ENCODE data around the gene R3HCC1L.

R3HCC1L gene

DNA sequence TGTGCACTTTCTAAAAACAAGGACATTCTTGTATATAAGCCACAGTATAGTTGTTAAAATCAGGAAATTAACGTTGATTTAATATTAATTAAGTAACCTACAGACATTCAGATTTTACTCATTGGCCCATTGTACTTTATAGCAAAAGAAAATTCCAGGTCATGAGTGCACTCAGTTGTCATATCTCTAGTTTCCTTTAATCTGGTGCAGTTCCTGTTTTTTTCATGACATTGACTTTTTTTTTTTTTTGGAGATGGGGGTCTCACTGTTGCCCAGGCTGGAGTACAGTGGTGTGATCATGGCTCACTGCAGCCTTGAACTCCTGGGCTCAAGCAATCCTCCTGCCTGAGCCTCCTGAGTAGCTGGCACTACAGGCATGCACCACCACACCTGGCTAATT lies 24.1 kb downstream of the R3HCC1L start:
- DNase-seq (ENCODE audit: low read depth): no peak

DNA sequence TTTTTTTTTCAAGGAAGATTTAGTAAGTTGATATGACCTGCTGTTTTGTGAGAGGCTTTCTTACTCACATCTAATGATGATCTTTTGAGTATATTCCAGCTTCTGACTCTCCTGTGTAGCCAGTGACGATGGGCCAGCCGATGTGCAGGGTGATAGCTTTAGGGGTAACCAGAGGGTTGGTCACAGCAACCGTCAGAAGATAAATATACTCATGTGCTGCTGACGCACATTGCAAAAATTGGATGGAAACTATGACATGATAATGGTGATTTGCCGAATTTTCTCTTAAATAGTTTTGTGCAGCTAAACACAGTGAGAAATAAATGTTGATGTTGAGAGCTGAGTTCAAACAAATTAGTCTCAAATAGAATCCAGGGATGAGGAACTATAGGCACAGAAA lies 29.5 kb downstream of the R3HCC1L start:
- H3K4me3 ChIP-seq (ENCODE audit: low read length): no peak overlapping the region
- TF ChIP-seq CTCF (IDR thresholded peaks at IDR 0.05; ENCODE audit: insufficient read depth, low read depth, low read length, missing control alignments): no peak
- DNase-seq (ENCODE audit: low read depth): no peak

More for the DNA sequence above, 24.1 kb downstream of the R3HCC1L start:
- no peak overlapping the region for H3K4me3 ChIP-seq (ENCODE audit: low read length)
- no peak for TF ChIP-seq CTCF (IDR thresholded peaks at IDR 0.05; ENCODE audit: insufficient read depth, low read depth, low read length, missing control alignments)

GRCh38 chr10:98167191-98167590 lies 32.7 kb downstream of the R3HCC1L start:
- no peak for DNase-seq (ENCODE audit: low read depth)
- no peak for TF ChIP-seq CTCF (IDR thresholded peaks at IDR 0.05; ENCODE audit: insufficient read depth, low read depth, low read length, missing control alignments)
- no peak overlapping the region for H3K4me3 ChIP-seq (ENCODE audit: low read length)

DNA sequence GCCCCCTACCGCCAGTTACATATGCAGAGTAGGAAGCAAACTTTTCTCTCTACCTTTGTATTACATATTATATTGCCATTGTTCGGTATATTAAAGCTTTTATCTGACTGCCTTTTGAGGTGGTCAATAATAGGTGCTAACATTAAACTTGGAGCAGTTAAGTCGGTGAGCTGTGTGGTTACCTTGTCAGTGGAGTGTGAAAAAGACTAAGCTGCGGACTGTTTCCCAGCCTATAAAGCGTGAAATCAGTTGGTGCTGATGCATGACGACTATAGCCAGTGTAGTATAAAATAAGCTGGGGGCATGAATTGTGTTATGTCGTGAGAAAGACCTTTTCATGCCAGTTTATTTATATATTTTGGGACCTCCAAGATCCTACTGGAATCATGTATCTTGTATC lies 33.7 kb downstream of the R3HCC1L start:
- no peak for TF ChIP-seq CTCF (IDR thresholded peaks at IDR 0.05; ENCODE audit: insufficient read depth, low read depth, low read length, missing control alignments)

GRCh38 chr10:98168766-98169165 lies 34.3 kb downstream of the R3HCC1L start:
- TF ChIP-seq CTCF (IDR thresholded peaks at IDR 0.05; ENCODE audit: insufficient read depth, low read depth, low read length, missing control alignments): no peak

More for the DNA sequence above, 33.7 kb downstream of the R3HCC1L start:
- no peak overlapping the region for H3K4me3 ChIP-seq (ENCODE audit: low read length)
- DNase-seq (ENCODE audit: low read depth): no peak

GRCh38 chr10:98169379-98169778 lies 34.9 kb downstream of the R3HCC1L start:
- H3K4me3 ChIP-seq (ENCODE audit: low read length): no peak overlapping the region
- DNase-seq (ENCODE audit: low read depth): no peak
- no peak for TF ChIP-seq CTCF (IDR thresholded peaks at IDR 0.05; ENCODE audit: insufficient read depth, low read depth, low read length, missing control alignments)

More at GRCh38 chr10:98168766-98169165, 34.3 kb downstream of the R3HCC1L start:
- no peak for DNase-seq (ENCODE audit: low read depth)
- no peak overlapping the region for H3K4me3 ChIP-seq (ENCODE audit: low read length)

Measured in epithelial cell of esophagus (primary cell).